Measurements from ENCODE around the gene RPS6KA1.

- TF ChIP-seq CTCF (IDR thresholded peaks at IDR 0.05) (no peak), POLR2A (IDR thresholded peaks at IDR 0.05) (no peak)
Observed at GRCh38 chr1:26530410-26530894, 891 bp downstream of the RPS6KA1 start.
